PFSK-1 (cell line): ENCODE data around the gene SMIM1.

Experiments
- FOXP2 ChIP-seq: optimal IDR thresholded peaks from 2 replicates; pipeline ENCODE3; 2011; ENCODE audit warnings: borderline replicate concordance, control low read depth, inconsistent platforms; ENCODE audit not compliant: insufficient read depth; ENCODE audit errors: extremely low read length, extremely low read depth
- POLR2AphosphoS5 ChIP-seq: IDR thresholded peaks from 2 replicates; pipeline ENCODE4 v1.6.1; 2012; ENCODE audit warnings: low read depth, mild to moderate bottlenecking, control low read depth, low read length, moderate library complexity
- SIN3A ChIP-seq: IDR thresholded peaks from 2 replicates; pipeline ENCODE4 v1.6.1; 2012; ENCODE audit warnings: mild to moderate bottlenecking, low read length, moderate library complexity, borderline replicate concordance; ENCODE audit not compliant: insufficient read depth
- TAF1 ChIP-seq: IDR thresholded peaks from 2 replicates; pipeline ENCODE4 v1.6.1; 2012; ENCODE audit warnings: low read length, control low read depth, borderline replicate concordance; ENCODE audit not compliant: insufficient read depth
- TF ChIP-seq, protein P1 (sequence below), 2 experiments: IDR thresholded peaks; 2 replicates each; pipeline versions ENCODE4 v1.6.1 to v1.8.0; 2011 to 2012; ENCODE audit warnings: low read depth in 2 of 2, low read length in 2 of 2, control low read depth in 1 of 2, inconsistent platforms in 1 of 2, mild to moderate bottlenecking in 1 of 2, moderate library complexity in 1 of 2; ENCODE audit not compliant: insufficient read depth in 1 of 2

DNA sequence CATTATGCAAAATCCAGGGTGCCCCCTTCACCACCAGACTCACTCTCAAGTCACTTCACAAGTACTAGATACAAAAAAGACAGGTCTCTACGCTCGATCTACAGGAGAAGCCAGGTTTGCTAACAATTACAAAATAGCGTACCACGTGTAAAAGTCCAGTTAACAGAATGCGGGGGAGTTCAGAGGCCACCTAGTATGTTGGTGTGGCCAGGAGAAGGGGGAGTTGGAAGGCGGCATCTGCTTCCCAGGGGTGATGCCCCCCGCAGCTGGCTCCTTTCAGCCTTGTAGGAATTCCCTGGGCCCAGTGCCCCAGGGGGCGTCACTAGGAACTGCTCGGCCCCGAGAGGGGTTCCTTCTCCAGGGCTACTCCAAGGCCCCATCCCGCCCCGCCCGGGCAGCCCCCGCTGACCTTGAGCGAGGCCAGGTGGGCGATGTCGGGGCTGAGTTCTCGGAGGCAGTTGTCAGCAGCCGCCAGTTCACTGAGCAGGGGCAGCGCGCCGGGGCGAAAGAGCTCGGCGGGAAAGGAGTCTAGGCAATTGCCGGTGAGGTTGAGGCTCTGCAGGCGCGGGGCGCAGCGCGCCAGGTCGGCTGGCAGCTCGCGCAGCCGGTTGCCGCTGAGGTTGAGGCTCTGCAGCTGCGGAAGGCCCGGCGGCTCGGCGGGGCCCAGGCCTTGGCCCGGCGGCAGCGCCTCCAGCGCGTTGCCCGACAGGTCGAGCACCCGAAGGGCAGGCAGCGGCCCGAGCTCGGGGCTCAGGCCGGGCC is 23.1 kb downstream of the SMIM1 start:
- no peak for TF ChIP-seq POLR2AphosphoS5
- TF ChIP-seq SIN3A = no peak
- TF ChIP-seq, protein P1, sequence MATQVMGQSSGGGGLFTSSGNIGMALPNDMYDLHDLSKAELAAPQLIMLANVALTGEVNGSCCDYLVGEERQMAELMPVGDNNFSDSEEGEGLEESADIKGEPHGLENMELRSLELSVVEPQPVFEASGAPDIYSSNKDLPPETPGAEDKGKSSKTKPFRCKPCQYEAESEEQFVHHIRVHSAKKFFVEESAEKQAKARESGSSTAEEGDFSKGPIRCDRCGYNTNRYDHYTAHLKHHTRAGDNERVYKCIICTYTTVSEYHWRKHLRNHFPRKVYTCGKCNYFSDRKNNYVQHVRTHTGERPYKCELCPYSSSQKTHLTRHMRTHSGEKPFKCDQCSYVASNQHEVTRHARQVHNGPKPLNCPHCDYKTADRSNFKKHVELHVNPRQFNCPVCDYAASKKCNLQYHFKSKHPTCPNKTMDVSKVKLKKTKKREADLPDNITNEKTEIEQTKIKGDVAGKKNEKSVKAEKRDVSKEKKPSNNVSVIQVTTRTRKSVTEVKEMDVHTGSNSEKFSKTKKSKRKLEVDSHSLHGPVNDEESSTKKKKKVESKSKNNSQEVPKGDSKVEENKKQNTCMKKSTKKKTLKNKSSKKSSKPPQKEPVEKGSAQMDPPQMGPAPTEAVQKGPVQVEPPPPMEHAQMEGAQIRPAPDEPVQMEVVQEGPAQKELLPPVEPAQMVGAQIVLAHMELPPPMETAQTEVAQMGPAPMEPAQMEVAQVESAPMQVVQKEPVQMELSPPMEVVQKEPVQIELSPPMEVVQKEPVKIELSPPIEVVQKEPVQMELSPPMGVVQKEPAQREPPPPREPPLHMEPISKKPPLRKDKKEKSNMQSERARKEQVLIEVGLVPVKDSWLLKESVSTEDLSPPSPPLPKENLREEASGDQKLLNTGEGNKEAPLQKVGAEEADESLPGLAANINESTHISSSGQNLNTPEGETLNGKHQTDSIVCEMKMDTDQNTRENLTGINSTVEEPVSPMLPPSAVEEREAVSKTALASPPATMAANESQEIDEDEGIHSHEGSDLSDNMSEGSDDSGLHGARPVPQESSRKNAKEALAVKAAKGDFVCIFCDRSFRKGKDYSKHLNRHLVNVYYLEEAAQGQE (IDR thresholded peaks at IDR 0.05; ENCODE audit: insufficient read depth in 1 of 2, low read depth in 2 of 2, low read length in 2 of 2) = no peak
- no peak for TF ChIP-seq TAF1
- TF ChIP-seq FOXP2 = no peak
